PC-3 (cell line): ENCODE measurements around the gene CLDN15. TPM values are rescaled to one million over a fixed set of nuclear protein-coding genes. Genes with fewer than 3 reads are reported as not detected.

Experiments
- ATAC-seq: fragments of 200-7000 bp; cut with Tn5 transposase; 2 replicates; pipeline ENCODE4 v1.9.1; 2020; ENCODE audit warnings: mild to moderate bottlenecking, moderate library complexity
- BruUV-seq: library from RNA; stranded (reverse); fragments of 400-500 nt; replicated peaks from 2 replicates; lab custom pipeline; 2021; lab: Mats Ljungman, UMichigan
- CTCF ChIA-PET: fragments of 300-600 bp; sonication (Branson Sonifier 250); formaldehyde crosslinking; loops from one replicate; lab custom pipeline; 2022; ENCODE audit warnings: antibody characterized with exemption; lab: Charles Lee
- POLR2A ChIA-PET: fragments of 300-600 bp; sonication (Branson Sonifier 250); formaldehyde crosslinking; loops from one replicate; lab custom pipeline; 2022; ENCODE audit warnings: antibody characterized with exemption; ENCODE audit not compliant: unreplicated experiment; lab: Charles Lee
- DNase-seq: peaks from one replicate; pipeline ENCODE4 v3.0.0-alpha.2; 2015
- H2AFZ ChIP-seq: fragments of 300-600 bp; sonication (generic); 2 replicates; pipeline ENCODE4 v1.6.0; 2016; ENCODE audit warnings: antibody characterized with exemption, low read length
- H3F3A ChIP-seq: fragments of 300-600 bp; sonication (generic); one replicate; pipeline ENCODE4 v1.6.0; 2017; ENCODE audit warnings: antibody characterized with exemption, low read length, control low read depth, mild to moderate bottlenecking; ENCODE audit not compliant: unreplicated experiment
- H3K27ac ChIP-seq: fragments of 300-600 bp; sonication (generic); 2 replicates; pipeline ENCODE4 v1.5.1; 2016; ENCODE audit warnings: mild to moderate bottlenecking, low read length
- H3K27me3 ChIP-seq: fragments of 300-600 bp; sonication (generic); 2 replicates; pipeline ENCODE4 v1.6.1; 2016; ENCODE audit warnings: low read length, mixed read lengths
- H3K36me3 ChIP-seq: fragments of 300-600 bp; sonication (generic); 2 replicates; pipeline ENCODE4 v1.6.1; 2016; ENCODE audit warnings: low read depth, mixed run types, low read length, mixed read lengths
- H3K4me1 ChIP-seq: fragments of 300-600 bp; sonication (generic); 2 replicates; pipeline ENCODE4 v1.5.1; 2016; ENCODE audit warnings: low read length; ENCODE audit not compliant: insufficient read depth
- H3K4me2 ChIP-seq: fragments of 300-600 bp; sonication (generic); 2 replicates; pipeline ENCODE4 v1.6.0; 2016; ENCODE audit warnings: low read length
- H3K4me3 ChIP-seq: fragments of 300-600 bp; sonication (generic); 2 replicates; pipeline ENCODE4 v1.5.1; 2016; ENCODE audit warnings: mild to moderate bottlenecking, low read length, mixed read lengths
- H3K79me2 ChIP-seq: fragments of 300-600 bp; sonication (generic); 2 replicates; pipeline ENCODE4 v1.6.1; 2017; ENCODE audit warnings: low read length, mixed read lengths
- H3K9ac ChIP-seq: fragments of 300-600 bp; sonication (generic); 2 replicates; pipeline ENCODE4 v1.6.0; 2016; ENCODE audit warnings: mild to moderate bottlenecking, low read length
- H3K9me2 ChIP-seq: fragments of 300-600 bp; sonication (generic); replicated peaks from 2 replicates; pipeline ENCODE4 v1.6.1; 2016; ENCODE audit warnings: mixed run types, low read length, mixed read lengths
- H3K9me3 ChIP-seq: fragments of 300-600 bp; sonication (generic); 2 replicates; pipeline ENCODE4 v1.6.1; 2016; ENCODE audit warnings: low read length, mixed read lengths
- H4K20me1 ChIP-seq: fragments of 300-600 bp; sonication (generic); 2 replicates; pipeline ENCODE4 v1.6.1; 2016; ENCODE audit warnings: low read length, mixed read lengths
- EZH2 ChIP-seq: fragments of 300-600 bp; sonication (generic); IDR thresholded peaks from one replicate; pipeline ENCODE4 v1.6.1; 2017; ENCODE audit warnings: antibody characterized with exemption, mild to moderate bottlenecking, low read length; ENCODE audit not compliant: unreplicated experiment
- EZH2phosphoT487 ChIP-seq: fragments of 300-600 bp; sonication (generic); IDR thresholded peaks from 2 replicates; pipeline ENCODE4 v1.6.1; 2018; ENCODE audit warnings: mild to moderate bottlenecking, antibody characterized with exemption, low read length, borderline replicate concordance
- intact Hi-C: fragments of 100-400 bp; cut with micrococcal nuclease; formaldehyde crosslinking; loops from 2 replicates; pipeline ENCODE4 v1.9.0; 2023
- total RNA-seq: library from RNA; depleted of rRNA; stranded (reverse); fragments of >200 nt; gene quantifications from 2 replicates; pipeline ENCODE4 v1.2.3, GENCODE V29; 2014
- TF ChIP-seq, protein P1 (sequence below): fragments of 300-600 bp; sonication (generic); conservative IDR thresholded peaks from 2 replicates; pipeline ENCODE4 v1.5.1; 2017; ENCODE audit warnings: antibody characterized with exemption, low read depth, mild to moderate bottlenecking, low read length

CLDN15 gene
- total RNA-seq, 1 experiment from 2014 or later: 6.7 TPM

DNA sequence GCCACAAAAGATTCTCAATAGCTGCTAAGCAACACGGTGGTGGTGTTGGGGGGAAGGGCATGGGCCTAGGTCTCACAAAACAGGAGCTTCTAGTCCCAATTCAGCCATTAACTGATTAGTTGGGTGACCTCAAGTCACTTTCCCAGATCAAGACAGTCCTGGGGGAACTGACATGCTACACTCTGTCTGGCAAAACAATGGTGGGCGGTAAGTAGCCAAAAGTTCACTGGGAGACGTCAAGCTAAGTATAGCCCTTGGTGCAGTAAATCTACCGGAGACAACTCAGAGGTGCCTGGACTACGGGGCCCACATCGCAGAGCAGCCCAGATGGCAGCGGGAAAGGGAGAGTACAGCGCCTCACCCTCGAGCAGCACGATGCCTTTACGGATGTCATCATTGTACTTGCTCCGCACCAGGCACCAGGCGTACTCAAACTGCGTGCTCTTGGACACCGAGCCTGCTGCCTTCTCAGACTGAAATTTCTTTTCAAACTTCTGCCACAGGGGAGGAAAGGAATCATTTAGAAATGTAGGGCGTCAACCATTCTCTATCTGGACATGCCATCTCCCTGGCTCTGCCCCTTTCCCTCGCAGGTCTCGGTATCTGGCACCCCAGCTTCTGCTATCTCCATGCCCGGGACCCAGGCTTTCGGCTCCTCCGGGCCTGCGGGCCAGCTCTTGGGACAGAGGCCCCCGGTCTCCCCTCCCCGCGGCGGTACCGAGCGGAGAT, 6.2 kb upstream of the CLDN15 start:
- H3F3A ChIP-seq: no peaks in the 10 kb centered on the region
- intact Hi-C loops: loop anchor here (1.0 kb wide), 2 partner anchors 26 to 39 kb away; partner anchors contain the start of gene ZNHIT1
- peak overlapping the region; percentile 100 for H3K4me2 ChIP-seq
- H3K9me3 ChIP-seq: no peaks in the 10 kb centered on the region
- H2AFZ ChIP-seq: peak overlapping the region; percentile 93
- H3K27me3 ChIP-seq: no peaks in the 10 kb centered on the region
- ChIA-PET CTCF (interaction anchor here (0.5 to 1.4 kb wide), 6 partner anchors 9 to 100 kb away, joined by 3 to 10 read pairs (median 4); partner anchors contain the start of gene ZNHIT1), POLR2A (interaction anchor here (0.6 to 1.3 kb wide), 2 partner anchors 26 to 352 kb away, joined by 3 to 7 read pairs; partner anchors contain the start of genes PLOD3 and ZNHIT1)
- H3K36me3 ChIP-seq: no peaks in the 10 kb centered on the region
- peak overlapping the region; percentile 97 for H3K4me3 ChIP-seq
- H3K79me2 ChIP-seq: peaks cover 31% of the 10 kb centered on the region
- H3K9me2 ChIP-seq: no peaks in the 10 kb centered on the region
- ATAC-seq (no peak), DNase-seq (no peak)
- peak overlapping the region; percentile 94 for H3K9ac ChIP-seq
- peaks cover 13% of the 10 kb centered on the region for H3K4me1 ChIP-seq
- no TSS peak for BruUV-seq
- TF ChIP-seq, protein P1, sequence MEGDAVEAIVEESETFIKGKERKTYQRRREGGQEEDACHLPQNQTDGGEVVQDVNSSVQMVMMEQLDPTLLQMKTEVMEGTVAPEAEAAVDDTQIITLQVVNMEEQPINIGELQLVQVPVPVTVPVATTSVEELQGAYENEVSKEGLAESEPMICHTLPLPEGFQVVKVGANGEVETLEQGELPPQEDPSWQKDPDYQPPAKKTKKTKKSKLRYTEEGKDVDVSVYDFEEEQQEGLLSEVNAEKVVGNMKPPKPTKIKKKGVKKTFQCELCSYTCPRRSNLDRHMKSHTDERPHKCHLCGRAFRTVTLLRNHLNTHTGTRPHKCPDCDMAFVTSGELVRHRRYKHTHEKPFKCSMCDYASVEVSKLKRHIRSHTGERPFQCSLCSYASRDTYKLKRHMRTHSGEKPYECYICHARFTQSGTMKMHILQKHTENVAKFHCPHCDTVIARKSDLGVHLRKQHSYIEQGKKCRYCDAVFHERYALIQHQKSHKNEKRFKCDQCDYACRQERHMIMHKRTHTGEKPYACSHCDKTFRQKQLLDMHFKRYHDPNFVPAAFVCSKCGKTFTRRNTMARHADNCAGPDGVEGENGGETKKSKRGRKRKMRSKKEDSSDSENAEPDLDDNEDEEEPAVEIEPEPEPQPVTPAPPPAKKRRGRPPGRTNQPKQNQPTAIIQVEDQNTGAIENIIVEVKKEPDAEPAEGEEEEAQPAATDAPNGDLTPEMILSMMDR: no peak
- TF ChIP-seq EZH2 (no peak), EZH2phosphoT487 (no peak)
- H3K27ac ChIP-seq: peak overlapping the region; percentile 78
- H4K20me1 ChIP-seq: no peaks in the 10 kb centered on the region

DNA sequence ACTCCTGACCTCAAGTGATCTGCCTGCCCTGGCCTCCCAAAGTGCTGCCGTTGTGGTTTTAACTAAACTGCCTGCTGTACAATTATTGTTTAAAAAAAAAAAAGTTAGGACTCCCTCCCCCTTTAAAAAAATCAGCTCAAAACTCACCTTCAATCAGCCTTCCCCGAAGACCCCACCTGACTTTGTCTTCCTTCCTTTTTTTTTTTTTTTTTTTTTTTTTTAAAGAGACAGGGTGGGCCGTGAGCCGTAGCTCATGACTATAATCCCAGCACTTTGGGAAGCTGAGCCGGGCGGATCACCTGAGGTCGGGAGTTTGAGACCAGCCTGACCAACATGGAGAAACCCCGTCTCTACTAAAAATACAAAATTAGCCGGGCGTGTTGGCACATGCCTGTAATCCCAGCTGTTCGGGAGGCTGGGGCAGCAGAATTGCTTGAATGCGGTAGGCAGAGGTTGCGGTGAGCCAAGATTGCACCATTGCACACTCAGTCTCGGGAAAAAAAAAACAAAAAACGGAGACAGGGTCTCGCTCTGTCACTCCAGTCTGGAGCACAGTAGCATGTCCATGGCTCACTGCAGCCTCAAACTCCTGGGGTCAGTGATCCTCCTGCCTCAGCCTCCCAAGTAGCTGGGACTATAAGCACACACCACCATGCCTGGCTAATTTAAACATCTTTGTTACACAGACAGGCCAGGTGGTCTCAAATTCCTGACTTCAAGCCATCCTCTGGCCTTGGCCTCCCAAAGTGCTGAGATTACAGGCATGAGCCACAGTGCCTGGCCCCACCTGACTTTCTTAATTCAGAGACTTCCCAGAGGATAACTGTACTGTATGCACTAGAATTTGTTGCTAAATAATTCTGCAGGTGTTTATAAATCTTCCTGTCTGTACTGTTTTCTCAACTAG, 4.1 kb upstream of the CLDN15 start:
- no peak overlapping the region for H2AFZ ChIP-seq
- H3K27ac ChIP-seq: no peak overlapping the region
- DNase-seq (no peak), ATAC-seq (no peak)
- H3K9me3 ChIP-seq: no peaks in the 10 kb centered on the region
- CTCF ChIA-PET: no interaction called here
- H3K4me1 ChIP-seq: peaks cover 13% of the 10 kb centered on the region
- intact Hi-C loops: no loop called here
- no peak overlapping the region for H3K4me2 ChIP-seq
- no peak overlapping the region for H3K9ac ChIP-seq
- H3K36me3 ChIP-seq: no peaks in the 10 kb centered on the region
- no TSS peak for BruUV-seq
- TF ChIP-seq, protein P1: no peak
- TF ChIP-seq EZH2 (no peak), EZH2phosphoT487 (no peak)
- peaks cover 24% of the 10 kb centered on the region for H3K79me2 ChIP-seq
- H3K4me3 ChIP-seq: no peak overlapping the region
- POLR2A ChIA-PET: interaction anchor here (0.6 kb wide), 1 partner anchor 24 kb away, joined by 25 read pairs; the partner anchor contains the start of gene ZNHIT1
- H3F3A ChIP-seq: no peaks in the 10 kb centered on the region
- H3K9me2 ChIP-seq: no peaks in the 10 kb centered on the region
- no peaks in the 10 kb centered on the region for H3K27me3 ChIP-seq
- H4K20me1 ChIP-seq: no peaks in the 10 kb centered on the region
